Mesothelial cell of epicardium (in vitro differentiated cells): ENCODE measurements around the gene FGD4. TPM values are rescaled to one million over a fixed set of nuclear protein-coding genes. Genes with fewer than 3 reads are reported as not detected.
A peak's percentile ranks its signal among the peaks of the same experiment; 100 is the strongest.

Source experiments
- DNase-seq, 2 experiments: peaks; one replicate each; pipeline ENCODE4 v3.0.0; 2021; ENCODE audit warnings: low spot score in 2 of 2; ENCODE audit not compliant: unreplicated experiment in 2 of 2
- H3K27ac Mint-ChIP-seq: 2 replicates; pipeline ENCODE4 v1.8.0; 2021; ENCODE audit warnings: mixed read lengths
- H3K27me3 Mint-ChIP-seq: 2 replicates; pipeline ENCODE4 v1.8.0; 2021; ENCODE audit warnings: low read depth, mixed read lengths
- H3K36me3 Mint-ChIP-seq: 2 replicates; pipeline ENCODE4 v1.8.0; 2021; ENCODE audit warnings: mixed read lengths
- H3K4me1 Mint-ChIP-seq: 2 replicates; pipeline ENCODE4 v1.8.0; 2021; ENCODE audit warnings: mixed read lengths
- H3K4me3 Mint-ChIP-seq: 2 replicates; pipeline ENCODE4 v1.8.0; 2021; ENCODE audit warnings: mild to moderate bottlenecking, moderate library complexity, mixed read lengths
- H3K9me3 Mint-ChIP-seq: 2 replicates; pipeline ENCODE4 v1.8.0; 2021; ENCODE audit warnings: mixed read lengths
- CTCF ChIP-seq: fragments of 200-600 bp; sonication (generic); IDR thresholded peaks from one replicate; pipeline ENCODE4 v1.5.0; 2021; ENCODE audit warnings: antibody characterized with exemption; ENCODE audit not compliant: unreplicated experiment
- total RNA-seq: library from RNA; stranded (reverse); gene quantifications from 3 replicates; pipeline ENCODE4 v1.2.1, GENCODE V29; 2021

Gene FGD4
- total RNA-seq, 1 donor from 2014 or later, result 13.4 TPM

DNA sequence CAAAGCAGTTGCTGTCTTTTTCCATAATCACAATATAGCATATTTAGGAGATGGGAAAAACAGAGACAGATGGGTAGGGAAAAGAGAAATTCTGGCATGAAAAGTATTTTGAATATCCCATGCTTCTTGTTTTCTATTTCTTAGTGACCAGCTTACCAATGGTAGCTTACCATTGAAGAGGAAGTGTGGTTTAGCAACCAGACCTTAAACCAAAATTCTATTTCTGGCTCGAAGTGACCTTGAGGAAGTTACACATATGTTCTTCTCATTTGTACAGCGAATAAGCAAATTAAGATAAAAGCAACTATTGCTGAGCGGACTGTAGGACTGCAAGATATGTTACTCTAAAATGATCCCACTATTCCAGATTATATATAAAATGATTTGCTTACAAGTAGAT lies 82.9 kb downstream of the FGD4 start:
- no peaks in the 10 kb centered on the region for H3K27me3 Mint-ChIP-seq
- H3K4me1 Mint-ChIP-seq, result peaks cover 14% of the 10 kb centered on the region
- H3K4me3 Mint-ChIP-seq, result no peak overlapping the region
- no peaks in the 10 kb centered on the region for H3K9me3 Mint-ChIP-seq
- H3K36me3 Mint-ChIP-seq, result no peaks in the 10 kb centered on the region
- no peak for TF ChIP-seq CTCF
- no peak for DNase-seq
- peak overlapping the region; percentile 69 for H3K27ac Mint-ChIP-seq

GRCh38 chr12:32483499-32483898 lies 84.1 kb downstream of the FGD4 start:
- Mint-ChIP-seq H3K9me3 (no peaks in the 10 kb centered on the region), H3K4me1 (peaks cover 8% of the 10 kb centered on the region)

DNA sequence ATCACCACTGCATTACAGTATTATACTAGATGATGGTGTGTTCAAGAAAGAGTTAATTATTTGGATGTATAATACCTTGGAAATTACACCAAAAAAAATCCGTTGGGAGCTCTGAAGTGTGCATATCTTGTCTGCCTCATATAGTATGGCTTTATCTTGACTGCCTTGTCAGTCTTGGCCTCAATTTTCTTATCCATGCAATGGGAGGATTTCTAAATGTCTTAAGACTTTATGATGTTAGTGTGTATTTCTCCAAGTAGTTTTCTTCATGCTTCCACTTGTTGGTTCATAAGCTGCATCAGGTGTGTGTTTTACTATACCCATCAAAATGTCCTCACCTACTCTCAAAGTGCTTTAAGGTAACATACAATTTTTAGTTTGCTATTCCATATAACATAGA lies 84.6 kb downstream of the FGD4 start:
- Mint-ChIP-seq H3K36me3 (no peaks in the 10 kb centered on the region), H3K27me3 (no peaks in the 10 kb centered on the region), H3K9me3 (no peaks in the 10 kb centered on the region), H3K27ac (no peak overlapping the region), H3K4me3 (no peak overlapping the region), H3K4me1 (peaks cover 8% of the 10 kb centered on the region)
- TF ChIP-seq CTCF, result no peak
- no peak for DNase-seq

More at GRCh38 chr12:32483499-32483898, 84.1 kb downstream of the FGD4 start:
- no peaks in the 10 kb centered on the region for H3K27me3 Mint-ChIP-seq
- DNase-seq, result no peak
- no peak overlapping the region for H3K4me3 Mint-ChIP-seq
- H3K27ac Mint-ChIP-seq, result peak overlapping the region; percentile 53
- no peak for TF ChIP-seq CTCF
- no peaks in the 10 kb centered on the region for H3K36me3 Mint-ChIP-seq

DNA sequence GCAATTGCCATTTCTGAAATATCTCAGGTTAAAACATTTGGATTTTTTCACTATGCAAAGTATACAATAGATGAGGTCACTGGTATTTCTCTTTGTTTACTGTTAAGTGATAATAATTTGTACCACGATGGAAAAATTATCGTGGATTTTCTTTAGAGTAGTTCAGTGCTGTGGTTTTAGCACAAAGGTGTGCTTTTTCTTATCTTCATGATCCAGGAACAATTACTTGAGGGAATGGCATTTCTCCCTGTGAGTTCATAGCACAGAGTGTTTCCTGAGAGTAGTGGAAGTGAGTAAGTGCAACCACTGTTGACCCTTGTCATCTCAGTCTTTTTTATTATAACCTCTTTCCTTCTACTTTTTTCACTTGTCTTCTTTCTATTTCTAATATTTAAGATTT lies 86.8 kb downstream of the FGD4 start:
- no peaks in the 10 kb centered on the region for H3K36me3 Mint-ChIP-seq
- no peaks in the 10 kb centered on the region for H3K27me3 Mint-ChIP-seq
- H3K27ac Mint-ChIP-seq, result peak overlapping the region; percentile 38
- DNase-seq, result no peak
- peaks cover 12% of the 10 kb centered on the region for H3K4me1 Mint-ChIP-seq
- H3K9me3 Mint-ChIP-seq, result no peaks in the 10 kb centered on the region
- no peak overlapping the region for H3K4me3 Mint-ChIP-seq
- TF ChIP-seq CTCF, result no peak

DNA sequence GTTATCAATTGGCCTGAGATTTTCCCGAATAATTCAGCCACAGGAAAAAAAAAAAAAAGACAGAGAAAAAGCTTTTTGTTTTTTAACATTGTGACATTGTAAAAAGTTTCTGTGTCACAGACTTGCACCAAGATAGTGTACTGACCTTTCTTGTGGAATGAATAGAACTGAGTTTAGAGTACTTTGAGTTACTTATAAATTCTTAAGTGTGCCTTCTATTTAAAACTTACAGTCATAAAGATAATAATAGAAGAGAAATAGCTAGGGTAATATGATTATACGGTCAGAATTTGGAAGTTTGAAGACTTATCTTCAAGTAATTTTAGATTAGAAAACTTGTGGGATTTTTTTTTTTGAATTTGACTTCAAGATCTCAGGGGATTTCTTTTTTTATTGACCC lies 88.8 kb downstream of the FGD4 start:
- H3K36me3 Mint-ChIP-seq, result no peaks in the 10 kb centered on the region
- TF ChIP-seq CTCF, result no peak

DNA sequence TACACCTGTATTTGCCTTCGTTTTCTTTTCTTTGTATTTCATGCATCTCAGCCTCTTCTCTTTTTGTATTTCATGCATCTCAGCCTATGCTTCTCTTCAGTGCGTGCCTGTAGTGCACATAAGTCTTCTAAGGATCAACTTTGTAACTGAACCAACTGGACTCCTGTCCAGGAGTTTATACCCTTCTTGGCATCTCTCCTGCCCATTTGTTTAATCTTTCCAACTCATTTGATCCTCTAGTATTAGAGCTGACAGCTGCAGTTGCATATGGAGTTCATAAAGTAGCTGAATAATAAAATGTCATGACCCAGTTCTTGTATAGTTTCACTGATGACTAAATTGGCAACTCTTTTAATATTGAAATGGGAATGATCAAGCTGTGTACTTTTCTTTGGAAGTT lies 89.7 kb downstream of the FGD4 start:
- Mint-ChIP-seq H3K4me1 (peaks cover 19% of the 10 kb centered on the region), H3K36me3 (no peaks in the 10 kb centered on the region), H3K4me3 (no peak overlapping the region), H3K27ac (no peak overlapping the region), H3K27me3 (no peaks in the 10 kb centered on the region), H3K9me3 (no peaks in the 10 kb centered on the region)
- DNase-seq, result no peak
- TF ChIP-seq CTCF, result no peak

More for the DNA sequence above, 88.8 kb downstream of the FGD4 start:
- no peak for DNase-seq
- Mint-ChIP-seq H3K9me3 (no peaks in the 10 kb centered on the region), H3K27ac (no peak overlapping the region), H3K4me3 (no peak overlapping the region), H3K27me3 (no peaks in the 10 kb centered on the region), H3K4me1 (peaks cover 19% of the 10 kb centered on the region)
